GM23338 (cell line): Measurements from ENCODE around the gene TVP23A. TPM values are rescaled to one million over a fixed set of nuclear protein-coding genes. Genes with fewer than 3 reads are reported as not detected.

Source experiments
- ATAC-seq: fragments of 200-7000 bp; cut with Tn5 transposase; 3 replicates; pipeline ENCODE4 v1.9.1; 2020
- DNase-seq: peaks from one replicate; pipeline ENCODE4 v3.0.0-alpha.2; 2015; ENCODE audit warnings: low spot score
- H2AFZ ChIP-seq: fragments of 200-600 bp; sonication (generic); 2 replicates; pipeline ENCODE4 v1.8.0; 2016; ENCODE audit warnings: antibody characterized with exemption, mild to moderate bottlenecking, moderate library complexity
- H3F3A ChIP-seq: fragments of 200-600 bp; sonication (generic); replicated peaks from 2 replicates; pipeline ENCODE4 v1.8.0; 2017; ENCODE audit warnings: antibody characterized with exemption, mixed run types, low read depth
- H3K27ac ChIP-seq: fragments of 200-600 bp; sonication (generic); 2 replicates; pipeline ENCODE4 v1.6.1; 2016; ENCODE audit warnings: low read depth
- H3K27me3 ChIP-seq: fragments of 200-600 bp; sonication (generic); 2 replicates; pipeline ENCODE4 v1.8.0; 2016; ENCODE audit warnings: mild to moderate bottlenecking, mixed run types, moderate library complexity; ENCODE audit not compliant: insufficient read depth
- H3K36me3 ChIP-seq: fragments of 200-600 bp; sonication (generic); 2 replicates; pipeline ENCODE4 v1.8.0; 2016; ENCODE audit warnings: mild to moderate bottlenecking; ENCODE audit not compliant: insufficient read depth
- H3K4me1 ChIP-seq: fragments of 200-600 bp; sonication (generic); 2 replicates; pipeline ENCODE4 v1.8.0; 2016; ENCODE audit warnings: mild to moderate bottlenecking, moderate library complexity; ENCODE audit not compliant: insufficient read depth
- H3K4me2 ChIP-seq: fragments of 200-600 bp; sonication (generic); 2 replicates; pipeline ENCODE4 v1.7.1; 2017; ENCODE audit warnings: mixed run types
- H3K4me3 ChIP-seq: fragments of 200-600 bp; sonication (generic); 2 replicates; pipeline ENCODE4 v1.6.1; 2016; ENCODE audit warnings: mixed run types
- H3K79me2 ChIP-seq: fragments of 200-600 bp; sonication (generic); replicated peaks from 2 replicates; pipeline ENCODE4 v1.8.0; 2017; ENCODE audit warnings: mild to moderate bottlenecking; ENCODE audit not compliant: insufficient read depth
- H3K9me2 ChIP-seq: fragments of 200-600 bp; sonication (generic); 2 replicates; pipeline ENCODE4 v1.8.0; 2017; ENCODE audit not compliant: insufficient read depth
- H4K20me1 ChIP-seq: fragments of 200-600 bp; sonication (generic); replicated peaks from 2 replicates; pipeline ENCODE4 v1.8.0; 2017; ENCODE audit warnings: mild to moderate bottlenecking; ENCODE audit not compliant: insufficient read depth
- H3K27ac Mint-ChIP-seq: 2 replicates; pipeline ENCODE4 v1.8.0; 2020; ENCODE audit warnings: inconsistent platforms, mild to moderate bottlenecking, moderate library complexity, mixed read lengths
- H3K27me3 Mint-ChIP-seq: 3 replicates; pipeline ENCODE4 v1.8.0; 2022; ENCODE audit warnings: low read depth, mild to moderate bottlenecking, moderate library complexity, mixed read lengths, inconsistent platforms; ENCODE audit not compliant: insufficient read depth, poor library complexity
- H3K36me3 Mint-ChIP-seq: 3 replicates; pipeline ENCODE4 v1.8.0; 2021; ENCODE audit warnings: low read depth, mild to moderate bottlenecking, inconsistent platforms, moderate library complexity, mixed read lengths
- H3K4me1 Mint-ChIP-seq: 3 replicates; pipeline ENCODE4 v1.8.0; 2020; ENCODE audit warnings: mild to moderate bottlenecking, inconsistent platforms, mixed read lengths
- H3K4me3 Mint-ChIP-seq: 3 replicates; pipeline ENCODE4 v1.8.0; 2021; ENCODE audit warnings: moderate library complexity, mild to moderate bottlenecking, inconsistent platforms, mixed read lengths
- H3K9me3 Mint-ChIP-seq: 3 replicates; pipeline ENCODE4 v1.8.0; 2020; ENCODE audit warnings: moderate library complexity, mild to moderate bottlenecking, inconsistent platforms, mixed read lengths
- CREB1 ChIP-seq: fragments of 250-450 bp; sonication (Bioruptor Pico); IDR thresholded peaks from 2 replicates; pipeline ENCODE4 v1.5.0; 2020; ENCODE audit warnings: low read depth, mild to moderate bottlenecking, moderate library complexity
- EZH2 ChIP-seq: fragments of 200-600 bp; sonication (generic); IDR thresholded peaks from one replicate; pipeline ENCODE4 v1.8.0; 2017; ENCODE audit warnings: antibody characterized with exemption, mild to moderate bottlenecking, low read depth; ENCODE audit not compliant: unreplicated experiment
- JUNB ChIP-seq: IDR thresholded peaks from one replicate; pipeline ENCODE4 v1.6.1; 2016; ENCODE audit warnings: antibody characterized with exemption; ENCODE audit not compliant: unreplicated experiment
- NANOG ChIP-seq: IDR thresholded peaks from 2 replicates; pipeline ENCODE4 v1.6.1; 2016; ENCODE audit warnings: antibody characterized with exemption, borderline replicate concordance
- POLR2AphosphoS5 ChIP-seq: IDR thresholded peaks from 2 replicates; pipeline ENCODE4 v1.6.1; 2016; ENCODE audit warnings: antibody characterized with exemption, low read depth
- REST ChIP-seq: IDR thresholded peaks from one replicate; pipeline ENCODE4 v1.6.1; 2018; ENCODE audit warnings: antibody characterized with exemption; ENCODE audit not compliant: unreplicated experiment
- polyA plus RNA-seq: library from polyadenylated mRNA; unstranded; fragments of >200 nt; fragmentation: Nextera tagmentation; extraction: Ambion mirVana; gene quantifications from 2 replicates; pipeline ENCODE4 v1.2.1, GENCODE V29; 2016
- total RNA-seq: library from RNA; depleted of rRNA; stranded (reverse); fragments of >200 nt; shearing (Covaris generic); gene quantifications from 2 replicates; pipeline ENCODE4 v1.2.3, GENCODE V29; 2014
- TF ChIP-seq, protein P1 (sequence below), 2 experiments: fragments of 200-600 bp in 1 of 2; sonication (generic) in 1 of 2; conservative IDR thresholded peaks; 2 replicates each; pipeline versions ENCODE4 v1.5.1 to v1.6.1; 2016 to 2017; ENCODE audit warnings: antibody characterized with exemption in 2 of 2, low read depth in 2 of 2, mild to moderate bottlenecking in 2 of 2, moderate library complexity in 1 of 2

The TVP23A gene
- total and polyA plus RNA-seq, 2 experiments from 2014 or later: 2.8 to 4.5 TPM

- Histone ChIP-seq H3K4me3 (no peak overlapping the region), H2AFZ (0 out of 2 replicates have a peak overlapping the region, but pooled peaks have one; percentile 23), H3K36me3 (no peaks in the 10 kb centered on the region), H3K4me2 (no peak overlapping the region; the same call in 1 of the 2 replicates), H3K4me1 (0 out of 2 replicates have a peak, but pooled peaks cover 4% of the 10 kb centered on the region), H3K79me2 (no peaks in the 10 kb centered on the region), H3K9me2 (no peaks in the 10 kb centered on the region), H3F3A (no peaks in the 10 kb centered on the region), H4K20me1 (no peaks in the 10 kb centered on the region), H3K27me3 (no peaks in the 10 kb centered on the region), H3K27ac (no peak overlapping the region)
- no peak for TF ChIP-seq EZH2
- Mint-ChIP-seq H3K27me3 (peaks cover 2% of the 10 kb centered on the region), H3K4me3 (no peak overlapping the region), H3K9me3 (no peaks in the 10 kb centered on the region; the same call in 2 of the 3 replicates), H3K27ac (no peak overlapping the region), H3K4me1 (peaks cover 6% of the 10 kb centered on the region), H3K36me3 (no peaks in the 10 kb centered on the region)
- ATAC-seq: peak; percentile 61
- DNase-seq: no peak
Measured at GRCh38 chr16:10839279-10839666, 20.7 kb upstream of the TVP23A start.

DNA sequence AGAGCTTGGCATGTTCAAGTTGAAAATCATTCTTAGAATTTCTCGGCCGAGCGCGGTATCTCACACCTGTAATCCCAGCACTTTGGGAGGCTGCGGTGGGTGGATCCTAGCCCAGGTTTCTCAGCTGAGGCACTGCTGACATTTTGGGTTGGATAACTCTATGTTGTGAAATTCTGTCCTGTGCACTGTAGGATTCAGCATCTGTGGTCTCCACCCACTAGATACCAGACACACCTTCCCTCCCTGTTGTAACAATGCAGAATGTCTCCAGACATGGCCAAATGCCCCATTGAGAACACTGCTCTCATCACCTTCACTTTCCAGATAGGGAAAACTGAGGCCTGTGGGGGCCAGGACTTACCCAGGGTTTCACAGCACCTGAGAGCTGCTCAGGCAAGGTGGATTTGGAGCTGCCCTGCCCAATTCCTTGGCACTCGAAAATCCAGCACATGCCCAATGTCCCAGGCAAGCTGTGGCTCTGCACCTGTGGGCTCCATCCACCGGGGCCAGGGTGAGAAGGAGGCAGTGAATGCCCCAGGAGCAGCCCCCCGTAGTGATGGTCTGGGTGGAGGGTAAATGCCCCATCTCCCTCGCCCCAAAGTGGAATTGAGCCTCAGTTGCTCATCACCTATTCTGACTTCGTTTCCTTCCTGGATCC, 20.2 kb upstream of the TVP23A start:
- no peaks in the 10 kb centered on the region for H3F3A ChIP-seq
- H3K4me3 ChIP-seq: no peak overlapping the region
- no peak overlapping the region for H3K27ac ChIP-seq
- H3K36me3 ChIP-seq: no peaks in the 10 kb centered on the region
- H3K79me2 ChIP-seq: no peaks in the 10 kb centered on the region
- H2AFZ ChIP-seq: 0 out of 2 replicates have a peak overlapping the region, but pooled peaks have one; percentile 23
- H4K20me1 ChIP-seq: no peaks in the 10 kb centered on the region
- TF ChIP-seq POLR2AphosphoS5: no peak
- no peak for TF ChIP-seq CREB1 (CRISPR knock-in tag)
- no peak for TF ChIP-seq NANOG
- TF ChIP-seq REST: no peak
- TF ChIP-seq JUNB: no peak
- TF ChIP-seq, protein P1, sequence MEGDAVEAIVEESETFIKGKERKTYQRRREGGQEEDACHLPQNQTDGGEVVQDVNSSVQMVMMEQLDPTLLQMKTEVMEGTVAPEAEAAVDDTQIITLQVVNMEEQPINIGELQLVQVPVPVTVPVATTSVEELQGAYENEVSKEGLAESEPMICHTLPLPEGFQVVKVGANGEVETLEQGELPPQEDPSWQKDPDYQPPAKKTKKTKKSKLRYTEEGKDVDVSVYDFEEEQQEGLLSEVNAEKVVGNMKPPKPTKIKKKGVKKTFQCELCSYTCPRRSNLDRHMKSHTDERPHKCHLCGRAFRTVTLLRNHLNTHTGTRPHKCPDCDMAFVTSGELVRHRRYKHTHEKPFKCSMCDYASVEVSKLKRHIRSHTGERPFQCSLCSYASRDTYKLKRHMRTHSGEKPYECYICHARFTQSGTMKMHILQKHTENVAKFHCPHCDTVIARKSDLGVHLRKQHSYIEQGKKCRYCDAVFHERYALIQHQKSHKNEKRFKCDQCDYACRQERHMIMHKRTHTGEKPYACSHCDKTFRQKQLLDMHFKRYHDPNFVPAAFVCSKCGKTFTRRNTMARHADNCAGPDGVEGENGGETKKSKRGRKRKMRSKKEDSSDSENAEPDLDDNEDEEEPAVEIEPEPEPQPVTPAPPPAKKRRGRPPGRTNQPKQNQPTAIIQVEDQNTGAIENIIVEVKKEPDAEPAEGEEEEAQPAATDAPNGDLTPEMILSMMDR (conservative IDR thresholded peaks at IDR 0.05; ENCODE audit: low read depth in 2 of 2): no peak
- 0 out of 2 replicates have a peak, but pooled peaks cover 4% of the 10 kb centered on the region for H3K4me1 ChIP-seq
- no peaks in the 10 kb centered on the region for H3K27me3 ChIP-seq
- H3K4me2 ChIP-seq: no peak overlapping the region; the same call in 1 of the 2 replicates
- Mint-ChIP-seq H3K4me3 (no peak overlapping the region), H3K4me1 (peaks cover 6% of the 10 kb centered on the region; the same call in 2 of the 3 replicates), H3K9me3 (no peaks in the 10 kb centered on the region; the same call in 2 of the 3 replicates), H3K27me3 (peaks cover 5% of the 10 kb centered on the region), H3K36me3 (no peaks in the 10 kb centered on the region), H3K27ac (no peak overlapping the region)
- ATAC-seq: no peak
- no peak for DNase-seq
- H3K9me2 ChIP-seq: no peaks in the 10 kb centered on the region
